KBM-7 (cell line): ENCODE results near the gene TBX2.
"Not testable (repeated sequence)": the region's sequence is repeated elsewhere in the genome, so short reads cannot be mapped to it uniquely, and the experiment has no call there.

Experiments used
- DNase-seq: peaks from one replicate; pipeline ENCODE4 v3.0.0-alpha.2; 2015
- in situ Hi-C: fragments of 300-500 bp; cut with MboI; formaldehyde crosslinking; loops from 2 replicates; pipeline ENCODE4 v1.14.3; 2020; ENCODE audit warnings: low sequenced_read_pairs, low pct_unique_long_range_greater_than_20kb, mixed read lengths

Gene TBX2

GRCh38 chr17:61399131-61400065 is at the start of gene TBX2:
TSS of gene TBX2 (plus strand) at chr17:61399843. CDS start at chr17:61400177, 334 bp downstream.
- in situ Hi-C loops: loop anchor here (25.0 kb wide), 4 partner anchors 163 to 687 kb away; no protein-coding TSS in a partner anchor

DNA sequence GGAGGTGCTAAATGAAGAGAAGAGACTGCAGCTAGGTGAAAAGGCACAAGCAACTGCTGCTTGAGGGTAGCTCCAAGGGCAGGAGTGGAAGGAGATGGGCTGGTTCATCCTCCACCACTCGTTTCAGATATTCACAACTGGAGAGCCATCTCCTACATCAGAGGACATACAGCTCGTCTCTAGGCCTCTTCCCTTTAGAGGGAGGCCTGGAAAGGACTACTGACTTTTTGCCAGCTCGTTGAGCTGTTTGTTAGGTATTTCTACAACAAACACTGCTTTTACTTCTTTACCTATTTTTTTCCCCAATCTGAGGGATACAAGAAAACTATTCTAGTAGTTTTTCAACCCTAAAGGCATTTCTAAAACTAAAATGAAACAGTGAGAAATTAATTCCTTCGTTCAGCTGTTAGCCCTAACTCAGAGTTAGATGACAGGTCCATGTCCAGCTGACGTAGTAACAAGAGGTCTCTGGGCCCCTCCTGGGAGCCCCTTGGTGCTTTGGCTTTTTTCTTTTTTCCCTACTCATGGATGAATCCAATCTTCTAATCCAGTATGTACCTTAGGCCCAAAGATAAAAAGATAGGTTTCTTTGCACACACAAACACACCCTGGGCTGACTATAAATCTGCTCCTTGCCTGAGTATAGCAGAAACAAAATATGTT is 47.8 kb upstream of the TBX2 start:
- in situ Hi-C loops: no loop called here
- DNase-seq: no peak

More at GRCh38 chr17:61399131-61400065, at the start of gene TBX2:
- DNase-seq: peak; percentile 94

GRCh38 chr17:61352408-61352770 is 47.3 kb upstream of the TBX2 start:
- in situ Hi-C loops: no loop called here
- DNase-seq: no peak

- in situ Hi-C loops: no loop called here
- DNase-seq: no peak
Observed at GRCh38 chr17:61352781-61353491, 46.7 kb upstream of the TBX2 start.

DNA sequence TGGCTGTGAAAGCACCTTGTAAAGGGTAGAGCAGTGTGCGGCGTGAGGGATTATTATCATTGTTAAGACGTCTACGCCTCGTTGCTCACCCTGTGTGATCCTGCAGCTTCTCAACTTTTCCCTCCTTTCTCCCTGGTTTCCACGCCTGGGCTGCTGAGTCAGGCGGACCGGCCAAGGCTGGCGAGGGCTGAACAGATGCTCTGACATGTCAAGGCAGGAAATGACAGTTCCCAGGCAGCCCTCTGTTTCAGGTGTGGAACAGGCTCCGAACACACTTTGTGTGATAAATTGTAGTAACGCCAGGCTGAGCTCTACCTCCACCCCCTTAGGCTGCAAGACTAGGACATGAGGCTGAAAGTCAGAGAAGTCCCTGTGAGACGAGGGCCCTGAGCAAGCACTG is 46.0 kb upstream of the TBX2 start:
- DNase-seq: no peak
- in situ Hi-C loops: no loop called here

DNA sequence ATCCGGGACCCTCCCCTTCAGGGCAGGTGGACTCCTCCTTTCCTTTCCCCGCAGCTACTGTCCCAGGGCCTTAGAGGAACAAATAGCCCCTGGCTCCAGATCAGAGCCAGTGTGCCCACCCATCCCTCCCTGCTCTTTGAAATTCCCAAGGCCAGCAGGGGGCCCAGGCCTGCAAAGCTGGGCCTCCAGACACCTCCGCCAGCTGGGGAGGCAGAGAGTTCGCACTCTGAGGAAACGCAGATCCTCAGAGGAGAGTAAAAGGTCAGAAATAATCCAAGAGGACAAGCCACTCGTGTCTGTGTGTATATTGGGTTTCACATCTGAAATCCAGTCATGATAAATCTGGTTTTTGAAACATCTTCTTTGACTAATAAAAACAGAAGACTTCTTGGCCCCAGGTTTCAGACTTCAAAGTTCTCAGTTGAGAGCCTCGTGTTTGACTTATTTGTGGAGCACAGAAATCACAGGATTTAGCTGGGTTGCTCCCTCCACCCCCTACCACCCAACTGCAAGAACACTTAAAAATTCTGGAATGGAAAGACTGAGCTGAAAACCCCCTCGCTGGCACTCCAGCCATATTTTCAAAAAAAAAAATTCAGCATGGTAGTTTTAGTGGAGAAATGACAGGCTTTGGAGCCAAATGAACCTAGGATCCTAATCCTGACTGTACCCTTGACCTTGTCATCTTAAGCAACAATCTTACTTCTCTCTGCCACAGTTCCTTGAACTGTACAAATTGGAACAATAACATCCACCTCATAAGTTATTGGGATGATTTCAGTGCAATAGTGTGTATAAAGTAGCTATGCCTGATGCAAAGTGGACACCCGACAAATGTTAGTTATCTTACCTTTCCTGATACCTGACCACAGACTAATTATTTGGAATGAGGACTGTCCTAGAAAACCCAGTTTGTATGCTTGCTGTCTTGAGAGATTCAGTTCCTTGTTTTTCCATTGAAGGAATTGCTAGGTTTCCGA is 44.5 kb upstream of the TBX2 start:
- DNase-seq: no peak
- in situ Hi-C loops: no loop called here

- DNase-seq, in situ Hi-C loops: not testable (repeated sequence)
Observed at GRCh38 chr17:61357061-61357460, 42.6 kb upstream of the TBX2 start.

DNA sequence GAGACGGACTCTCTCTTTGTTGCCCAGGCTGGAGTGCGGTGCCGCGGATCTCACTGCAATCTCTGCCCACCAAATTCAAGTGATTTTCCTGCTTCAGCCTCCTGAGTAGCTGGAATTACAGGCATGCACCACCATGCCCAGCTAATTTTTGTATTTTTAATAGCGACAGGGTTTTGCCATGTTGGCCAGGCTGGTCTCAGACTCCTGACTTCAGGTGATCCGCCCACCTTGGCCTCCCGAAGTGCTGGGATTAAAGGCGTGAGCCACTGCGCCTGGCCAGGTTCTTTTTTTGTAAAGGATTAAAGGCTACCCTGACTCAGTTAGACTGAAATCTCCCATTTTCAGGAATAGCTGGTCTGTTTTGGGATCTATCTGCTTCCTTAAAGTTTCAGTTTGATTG is 40.1 kb upstream of the TBX2 start:
- in situ Hi-C loops, DNase-seq: not testable (repeated sequence)

GRCh38 chr17:61360318-61360943 is 39.2 kb upstream of the TBX2 start:
- DNase-seq: no peak
- in situ Hi-C loops: no loop called here

DNA sequence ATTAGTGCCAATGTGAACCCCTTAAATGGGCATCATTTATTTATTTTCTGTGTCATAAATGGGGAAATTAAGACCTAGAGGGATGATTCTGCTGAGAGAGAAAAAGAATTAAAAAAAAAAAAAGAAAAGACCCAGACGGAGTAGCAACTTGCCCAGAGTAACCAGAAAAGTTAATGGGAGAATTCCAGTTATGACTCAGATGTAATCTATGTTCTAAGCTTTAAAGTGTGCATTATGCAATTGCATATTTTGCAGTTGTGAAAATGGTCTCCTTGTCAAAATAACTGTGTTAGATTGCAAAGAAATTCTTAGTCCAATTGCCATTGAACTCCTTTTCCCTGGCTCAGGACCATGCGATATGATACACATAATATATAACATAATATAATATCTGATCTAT is 38.6 kb upstream of the TBX2 start:
- in situ Hi-C loops: no loop called here

DNA sequence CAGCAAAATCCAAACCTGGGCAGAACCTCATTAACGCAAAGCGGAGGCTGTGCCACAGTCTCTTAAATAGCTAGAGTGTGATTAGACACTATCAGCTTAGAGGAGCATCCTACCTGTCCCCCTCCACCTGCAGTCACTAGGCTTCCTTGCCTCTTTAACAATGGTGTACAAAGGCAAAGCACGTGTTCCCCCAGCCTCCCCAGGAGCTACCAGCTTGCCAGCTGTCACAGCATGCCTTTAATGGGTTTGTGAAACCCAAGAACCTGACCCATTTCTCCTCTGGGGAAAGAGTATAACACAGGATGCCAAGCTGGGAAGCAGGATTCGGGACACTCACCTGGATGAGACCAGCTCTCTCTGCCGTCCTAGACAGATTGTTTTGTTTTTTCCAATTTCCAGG is 37.2 kb upstream of the TBX2 start:
- DNase-seq: no peak
- in situ Hi-C loops: no loop called here

More for the DNA sequence above, 38.6 kb upstream of the TBX2 start:
- DNase-seq: no peak

GRCh38 chr17:61362852-61363600 is 36.6 kb upstream of the TBX2 start:
- in situ Hi-C loops: no loop called here
- no peak for DNase-seq

- in situ Hi-C loops: no loop called here
- DNase-seq: no peak
Observed at GRCh38 chr17:61363601-61364462, 35.8 kb upstream of the TBX2 start.

GRCh38 chr17:61364463-61364846 is 35.2 kb upstream of the TBX2 start:
- no peak for DNase-seq
- in situ Hi-C loops: no loop called here

DNA sequence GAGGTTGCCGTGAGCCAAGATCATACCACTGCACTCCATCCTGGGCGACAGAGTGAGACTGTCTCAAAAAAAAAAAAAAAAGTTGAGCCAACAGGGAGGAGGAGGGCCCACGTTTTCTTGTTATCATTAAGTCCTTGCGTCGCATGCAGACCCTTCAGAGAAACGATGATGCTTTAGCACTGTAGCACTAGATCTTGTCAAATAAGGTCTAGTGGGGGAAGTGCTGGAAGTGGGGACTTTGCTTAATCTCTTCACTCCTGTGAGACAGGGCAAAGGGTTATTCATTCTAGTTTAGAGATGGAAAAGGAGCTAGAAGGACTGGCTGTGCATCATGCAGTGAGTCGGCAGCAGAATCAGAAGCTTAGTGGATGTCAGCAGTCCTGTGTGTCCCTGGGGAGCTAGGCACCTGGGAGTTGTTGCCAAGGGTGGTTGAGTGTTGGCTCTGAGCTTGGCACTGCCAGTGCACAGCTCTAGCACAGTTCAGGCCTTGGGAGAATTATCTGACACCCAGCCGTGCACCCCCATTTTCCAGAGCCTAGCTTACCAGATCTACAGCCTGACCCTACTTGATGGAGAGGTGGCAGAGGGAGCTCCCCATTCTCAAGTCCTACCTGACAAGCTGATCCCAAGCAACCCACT is 33.4 kb upstream of the TBX2 start:
- no peak for DNase-seq
- in situ Hi-C loops: no loop called here

DNA sequence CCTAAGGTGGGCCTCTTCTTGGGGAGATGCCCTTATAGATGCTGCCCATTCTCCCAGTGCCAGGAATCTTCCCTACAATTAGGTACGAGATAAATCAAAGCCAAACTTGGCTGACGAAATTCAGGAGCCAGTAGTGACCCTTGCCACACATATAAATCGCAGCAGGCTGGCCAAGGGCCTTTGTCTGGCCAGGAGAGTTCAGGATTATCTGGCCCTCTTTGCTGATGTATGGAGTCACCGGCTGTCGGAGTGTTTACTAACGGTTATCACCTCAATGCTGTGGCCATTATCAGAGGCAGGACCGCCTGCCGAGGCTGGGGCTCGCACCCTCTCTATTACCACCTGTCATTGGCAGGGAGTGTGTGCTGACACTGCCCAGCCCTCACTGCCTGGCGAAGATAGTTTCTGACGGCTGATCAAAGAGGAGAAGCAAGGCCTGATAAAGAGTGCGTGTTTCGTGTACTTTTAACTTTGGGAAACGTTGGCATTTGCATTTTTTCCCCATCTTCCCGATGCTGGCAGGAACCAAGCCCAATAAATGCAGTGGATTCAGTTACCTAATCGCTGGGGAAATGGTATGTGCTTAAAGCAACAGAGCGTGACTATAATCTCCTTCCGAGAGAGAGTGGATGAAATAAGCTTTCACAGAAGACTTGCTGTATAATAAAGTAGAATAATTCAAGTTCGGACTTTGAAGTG is 32.8 kb upstream of the TBX2 start:
- in situ Hi-C loops: no loop called here
- no peak for DNase-seq
